Measurements from ENCODE around the gene MAPKAPK2. TPM values are rescaled to one million over a fixed set of nuclear protein-coding genes. Genes with fewer than 3 reads are reported as not detected.
"Not testable (repeated sequence)": the region's sequence is repeated elsewhere in the genome, so short reads cannot be mapped to it uniquely, and the experiment has no call there.

The MAPKAPK2 gene
- total RNA-seq: 98.5 and 100 TPM in 2 replicates

GRCh38 chr1:206684478-206685333, at the start of gene MAPKAPK2:
TSS of gene MAPKAPK2 (plus strand) at chr1:206684905. CDS start at chr1:206685230, 325 bp downstream.
- intact Hi-C loops (cut with micrococcal nuclease): loop anchor here (2.0 to 10.0 kb wide), 4 partner anchors 122 to 1140 kb away; partner anchors contain the start of genes PFKFB2, RASSF5 and YOD1

- intact Hi-C loops (cut with micrococcal nuclease): loop anchor here (1.0 to 2.0 kb wide), 11 partner anchors 23 to 441 kb away; partner anchors contain the start of genes EIF2D, IKBKE, PFKFB2 and RASSF5
Observed at GRCh38 chr1:206635080-206635977, 49.4 kb upstream of the MAPKAPK2 start, which contains the start of gene DYRK3. TSS of gene DYRK3 (plus strand) at chr1:206635536. CDS start at chr1:206635704, 168 bp downstream.

GRCh38 chr1:206635978-206636345, 48.7 kb upstream of the MAPKAPK2 start:
- intact Hi-C loops (cut with micrococcal nuclease): loop anchor here (1.0 to 2.0 kb wide), 12 partner anchors 22 to 441 kb away; partner anchors contain the start of genes EIF2D, IKBKE, PFKFB2 and RASSF5

- intact Hi-C loops (cut with micrococcal nuclease): loop anchor here (1.0 kb wide), 1 partner anchor 22 kb away; no protein-coding TSS in a partner anchor
Observed at GRCh38 chr1:206636671-206637070, 48.0 kb upstream of the MAPKAPK2 start.

GRCh38 chr1:206637605-206638004, 47.1 kb upstream of the MAPKAPK2 start:
- intact Hi-C loops (cut with micrococcal nuclease): loop anchor here (1.0 kb wide), 1 partner anchor 280 kb away; no protein-coding TSS in a partner anchor

- intact Hi-C loops (cut with micrococcal nuclease): not testable (repeated sequence)
Observed at GRCh38 chr1:206642074-206642473, 42.6 kb upstream of the MAPKAPK2 start.

GRCh38 chr1:206643118-206643698, 41.5 kb upstream of the MAPKAPK2 start:
- intact Hi-C loops (cut with micrococcal nuclease): no loop called here

GRCh38 chr1:206646504-206646903, 38.2 kb upstream of the MAPKAPK2 start:
- intact Hi-C loops (cut with micrococcal nuclease): no loop called here

GRCh38 chr1:206647224-206647623, 37.5 kb upstream of the MAPKAPK2 start:
- intact Hi-C loops (cut with micrococcal nuclease): no loop called here

GRCh38 chr1:206649261-206649921, 35.3 kb upstream of the MAPKAPK2 start:
- intact Hi-C loops (cut with micrococcal nuclease): no loop called here

GRCh38 chr1:206651014-206651413, 33.7 kb upstream of the MAPKAPK2 start:
- intact Hi-C loops (cut with micrococcal nuclease): no loop called here

GRCh38 chr1:206651958-206652890, 32.5 kb upstream of the MAPKAPK2 start:
- intact Hi-C loops (cut with micrococcal nuclease): no loop called here

GRCh38 chr1:206653715-206654459, 30.8 kb upstream of the MAPKAPK2 start:
- intact Hi-C loops (cut with micrococcal nuclease): no loop called here

GRCh38 chr1:206654828-206655227, 29.9 kb upstream of the MAPKAPK2 start:
- intact Hi-C loops (cut with micrococcal nuclease): no loop called here

GRCh38 chr1:206655471-206655882, 29.2 kb upstream of the MAPKAPK2 start:
- intact Hi-C loops (cut with micrococcal nuclease): no loop called here

GRCh38 chr1:206656936-206657335, 27.8 kb upstream of the MAPKAPK2 start:
- intact Hi-C loops (cut with micrococcal nuclease): no loop called here

- intact Hi-C loops (cut with micrococcal nuclease): loop anchor here (1.0 kb wide), 4 partner anchors 21 to 325 kb away; no protein-coding TSS in a partner anchor
Observed at GRCh38 chr1:206657751-206658150, 27.0 kb upstream of the MAPKAPK2 start.

GRCh38 chr1:206658264-206658980, 26.3 kb upstream of the MAPKAPK2 start:
- intact Hi-C loops (cut with micrococcal nuclease): loop anchor here (1.0 kb wide), 4 partner anchors 22 to 324 kb away; no protein-coding TSS in a partner anchor
